HG03108 (cell line): ENCODE measurements around the gene LBX2.

Experiments
- ATAC-seq: cut with Tn5 transposase; IDR thresholded peaks from one replicate; pipeline ENCODE4 v1.9.1; 2021; ENCODE audit warnings: moderate library complexity; ENCODE audit not compliant: unreplicated experiment

LBX2 gene

GRCh38 chr2:74505448-74506246, 6.2 kb upstream of the LBX2 start:
- ATAC-seq = no peak

GRCh38 chr2:74504591-74504990, 5.2 kb upstream of the LBX2 start:
- ATAC-seq = no peak

GRCh38 chr2:74503506-74504475, 4.4 kb upstream of the LBX2 start:
- no peak for ATAC-seq

- ATAC-seq = peak; percentile 35
These were observed 3.5 kb upstream of the LBX2 start for GRCh38 chr2:74502720-74503505.

- ATAC-seq = no peak
These were observed 2.8 kb upstream of the LBX2 start for GRCh38 chr2:74502147-74502719.

GRCh38 chr2:74501335-74502071, 2.1 kb upstream of the LBX2 start:
- no peak for ATAC-seq

- ATAC-seq = no peak
These were observed 1.2 kb upstream of the LBX2 start for GRCh38 chr2:74500578-74500946.

GRCh38 chr2:74499940-74500577, 656 bp upstream of the LBX2 start:
- ATAC-seq = no peak

GRCh38 chr2:74498500-74499266, 720 bp downstream of the LBX2 start:
- ATAC-seq = no peak

GRCh38 chr2:74497777-74498499, 1.5 kb downstream of the LBX2 start:
- ATAC-seq = no peak

- no peak for ATAC-seq
These were observed 2.2 kb downstream of the LBX2 start for GRCh38 chr2:74496997-74497776.

GRCh38 chr2:74495440-74495839, 4.0 kb downstream of the LBX2 start:
- no peak for ATAC-seq

- ATAC-seq = no peak
These were observed 5.9 kb downstream of the LBX2 start for GRCh38 chr2:74493546-74493945.

GRCh38 chr2:74491648-74492544, 7.5 kb downstream of the LBX2 start:
- no peak for ATAC-seq

- ATAC-seq = no peak
These were observed 9.5 kb downstream of the LBX2 start for GRCh38 chr2:74489906-74490305.
